Esophagus (tissue), 2 donors: Measurements from ENCODE around the gene RBM47. TPM values are rescaled to one million over a fixed set of nuclear protein-coding genes. Genes with fewer than 3 reads are reported as not detected.
A peak's percentile ranks its signal among the peaks of the same experiment; 100 is the strongest.

Experiments
- H3K27ac ChIP-seq, 2 donors: one replicate each; pipeline ENCODE4 v1.5.1; 2013; ENCODE audit warnings: low read depth in 2 of 2, mild to moderate bottlenecking in 2 of 2, inconsistent platforms in 1 of 2, low read length in 1 of 2, moderate library complexity in 1 of 2
- H3K27me3 ChIP-seq, 2 donors: one replicate each; pipeline ENCODE4 v1.6.1; 2013; ENCODE audit warnings: low read length in 2 of 2, control low read depth in 1 of 2, mild to moderate bottlenecking in 1 of 2; ENCODE audit not compliant: insufficient read depth in 2 of 2, control insufficient read depth in 1 of 2
- H3K36me3 ChIP-seq, 2 donors: one replicate each; pipeline ENCODE4 v1.6.1; 2013; ENCODE audit warnings: low read length in 1 of 2; ENCODE audit not compliant: control insufficient read depth in 2 of 2, insufficient read depth in 2 of 2
- H3K4me1 ChIP-seq, 2 donors: one replicate each; pipeline ENCODE4 v1.6.1; 2013; ENCODE audit warnings: low read length in 1 of 2; ENCODE audit not compliant: control insufficient read depth in 2 of 2, insufficient read depth in 2 of 2
- H3K4me3 ChIP-seq, 2 donors: one replicate each; pipeline ENCODE4 v1.5.1; 2013; ENCODE audit warnings: low read length in 2 of 2, mild to moderate bottlenecking in 2 of 2, low read depth in 1 of 2, moderate library complexity in 1 of 2
- H3K9me3 ChIP-seq, 2 donors: one replicate each; pipeline ENCODE4 v1.6.1; 2013; ENCODE audit warnings: mild to moderate bottlenecking in 2 of 2, low read depth in 1 of 2, low read length in 1 of 2, moderate library complexity in 1 of 2; ENCODE audit not compliant: control insufficient read depth in 2 of 2, insufficient read depth in 1 of 2
- WGBS, 2 donors: extraction: QIAGEN DNeasy Blood & Tissue Kit; methylation state at CpG; one replicate each; pipeline ENCODE4 v1.1.7; 2013; 5-methylcytosine and 5-hydroxymethylcytosine counted together
- polyA plus RNA-seq, 2 donors: library from polyadenylated mRNA; stranded (reverse); fragments of 200-250 nt; gene quantifications; one replicate each; pipeline ENCODE4 v1.2.3, GENCODE V29; 2013
- donor health status: healthy with polysubstance abuse.
- donor health status: Bipolar disorder and iron deficiency.

The RBM47 gene
- polyA plus RNA-seq, 2 donors, result 31.3 to 39.4 TPM

DNA sequence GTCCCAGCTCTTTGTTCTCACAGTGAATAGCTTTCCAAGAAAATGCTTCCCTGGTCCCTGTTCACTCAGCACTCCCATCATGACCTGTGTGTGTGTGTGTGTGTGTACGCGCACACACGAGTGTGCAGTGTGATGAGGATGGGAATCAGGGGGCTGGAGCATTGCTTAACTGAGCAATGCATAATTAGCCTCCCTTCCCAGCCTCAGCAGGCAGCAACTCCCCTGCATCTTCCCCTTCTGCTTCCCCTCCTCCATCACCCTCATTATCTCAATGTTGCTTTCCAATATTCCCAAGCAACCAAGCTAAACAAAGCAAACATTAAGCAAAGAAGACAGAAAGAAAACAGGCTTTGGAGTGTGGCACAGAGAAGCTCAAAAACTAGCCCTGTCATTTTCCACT, 137.0 kb downstream of the RBM47 start:
- Histone ChIP-seq H3K27ac (no peak overlapping the region), H3K9me3 (no peaks in the 10 kb centered on the region), H3K4me3 (no peak overlapping the region), H3K4me1 (peaks cover 0 to 3% of the 10 kb centered on the region in 2 donors), H3K36me3 (peaks cover 0 to 2% of the 10 kb centered on the region in 2 donors), H3K27me3 (no peaks in the 10 kb centered on the region)
- WGBS, 2 donors, result 82 to 88% methylated on average over 3 of the region's 3 CpGs

- 93 to 95% methylated on average over 10 of the region's 10 CpGs for WGBS, 2 donors
- Histone ChIP-seq H3K27me3 (no peaks in the 10 kb centered on the region), H3K9me3 (no peaks in the 10 kb centered on the region), H3K36me3 (peaks cover 0 to 2% of the 10 kb centered on the region in 2 donors), H3K4me1 (peaks cover 0 to 3% of the 10 kb centered on the region in 2 donors), H3K27ac (no peak overlapping the region), H3K4me3 (no peak overlapping the region)
Observed at GRCh38 chr4:40490481-40490880, 139.2 kb downstream of the RBM47 start.

DNA sequence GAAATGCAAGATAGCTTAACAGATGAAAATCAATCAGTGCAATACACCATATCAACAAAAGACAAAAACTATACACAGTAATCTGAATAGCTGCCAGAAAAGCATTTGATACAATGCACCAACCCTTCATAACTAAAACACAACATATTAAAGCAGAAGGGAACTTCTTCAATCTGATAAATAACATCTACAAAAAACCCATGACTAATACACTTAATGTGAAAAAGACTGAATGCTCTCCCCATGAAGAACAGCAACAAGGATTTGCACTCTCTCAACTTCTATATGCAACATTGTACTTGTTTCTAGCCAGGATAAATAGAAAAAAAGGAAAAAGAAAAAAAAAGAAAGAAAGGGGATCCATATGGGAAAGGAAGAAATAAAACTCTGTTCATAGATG, 139.7 kb downstream of the RBM47 start:
- Histone ChIP-seq H3K36me3 (peaks cover 0 to 2% of the 10 kb centered on the region in 2 donors), H3K4me1 (peaks cover 0 to 3% of the 10 kb centered on the region in 2 donors), H3K27me3 (no peaks in the 10 kb centered on the region), H3K4me3 (no peak overlapping the region), H3K27ac (no peak overlapping the region), H3K9me3 (no peaks in the 10 kb centered on the region)

GRCh38 chr4:40486534-40486933, 143.1 kb downstream of the RBM47 start:
- 78 to 96% methylated on average over 1 of the region's 1 CpG for WGBS, 2 donors
- Histone ChIP-seq H3K4me1 (no peaks in the 10 kb centered on the region), H3K27me3 (no peaks in the 10 kb centered on the region), H3K27ac (no peak overlapping the region), H3K4me3 (no peak overlapping the region), H3K36me3 (peaks cover 0 to 3% of the 10 kb centered on the region in 2 donors), H3K9me3 (no peaks in the 10 kb centered on the region)

GRCh38 chr4:40484346-40485090, 145.1 kb downstream of the RBM47 start:
- H3K4me1 ChIP-seq, result no peaks in the 10 kb centered on the region
- 90 to 100% methylated on average over 1 of the region's 1 CpG for WGBS, 2 donors

DNA sequence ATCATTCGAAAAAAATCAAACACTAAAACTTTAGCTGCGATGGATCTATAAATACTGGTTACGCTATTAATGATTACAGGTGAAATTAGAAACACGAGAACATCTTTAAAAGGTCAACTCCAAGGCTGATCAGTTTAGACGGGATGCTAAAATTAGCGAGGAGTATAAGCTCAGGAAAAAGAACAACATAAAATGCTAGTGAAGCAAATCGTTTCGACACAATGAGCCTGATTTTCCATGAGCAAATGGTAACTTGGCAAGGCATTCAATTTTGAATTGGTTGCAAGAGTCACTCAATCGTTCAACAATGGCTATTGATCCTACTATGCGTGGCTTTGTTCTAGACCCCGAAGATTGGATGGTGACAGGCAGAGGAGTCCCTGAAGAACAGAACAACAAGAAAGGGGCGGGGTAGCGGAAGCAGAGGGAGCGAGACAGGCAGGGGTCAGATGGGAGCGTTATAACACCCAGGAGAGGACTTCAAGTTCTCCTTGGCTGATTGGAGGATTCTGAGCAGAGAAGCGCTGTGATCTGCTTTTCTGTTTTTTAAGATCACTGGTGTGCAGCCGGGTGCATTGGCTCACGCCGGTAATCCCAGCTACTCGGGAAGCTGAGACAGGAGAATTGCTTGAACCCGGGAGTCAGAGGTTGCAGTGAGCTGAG, 146.5 kb downstream of the RBM47 start:
- Histone ChIP-seq H3K4me3 (no peak overlapping the region), H3K4me1 (no peaks in the 10 kb centered on the region), H3K36me3 (peaks cover 0 to 3% of the 10 kb centered on the region in 2 donors), H3K27me3 (no peaks in the 10 kb centered on the region), H3K9me3 (no peaks in the 10 kb centered on the region), H3K27ac (no peak overlapping the region)
- 80 to 87% methylated on average over 21 of the region's 21 CpGs for WGBS, 2 donors

More at GRCh38 chr4:40484346-40485090, 145.1 kb downstream of the RBM47 start:
- Histone ChIP-seq H3K36me3 (peaks cover 0 to 3% of the 10 kb centered on the region in 2 donors), H3K9me3 (no peaks in the 10 kb centered on the region), H3K4me3 (no peak overlapping the region), H3K27ac (no peak overlapping the region), H3K27me3 (no peaks in the 10 kb centered on the region)

- H3K27me3 ChIP-seq, result no peaks in the 10 kb centered on the region
- WGBS, 2 donors, result 95 to 96% methylated on average over 7 of the region's 7 CpGs
- no peak overlapping the region for H3K4me3 ChIP-seq
- H3K4me1 ChIP-seq, result no peaks in the 10 kb centered on the region
- peaks cover 0 to 3% of the 10 kb centered on the region in 2 donors for H3K36me3 ChIP-seq
- no peaks in the 10 kb centered on the region for H3K9me3 ChIP-seq
- peak overlapping the region in 1 of 2 donors; percentile 8 for H3K27ac ChIP-seq
Observed at GRCh38 chr4:40481977-40482376, 147.7 kb downstream of the RBM47 start.

GRCh38 chr4:40480291-40480690, 149.4 kb downstream of the RBM47 start:
- H3K4me3 ChIP-seq, result no peak overlapping the region
- H3K4me1 ChIP-seq, result no peaks in the 10 kb centered on the region
- H3K9me3 ChIP-seq, result no peaks in the 10 kb centered on the region
- peaks cover 0 to 3% of the 10 kb centered on the region in 2 donors for H3K36me3 ChIP-seq
- no peaks in the 10 kb centered on the region for H3K27me3 ChIP-seq
- 77 to 83% methylated on average over 2 of the region's 2 CpGs for WGBS, 2 donors
- no peak overlapping the region for H3K27ac ChIP-seq

- Histone ChIP-seq H3K4me1 (no peaks in the 10 kb centered on the region), H3K36me3 (peaks cover 0 to 3% of the 10 kb centered on the region in 2 donors), H3K27ac (no peak overlapping the region), H3K4me3 (no peak overlapping the region), H3K9me3 (no peaks in the 10 kb centered on the region), H3K27me3 (no peaks in the 10 kb centered on the region)
- WGBS, 2 donors, result 48 to 70% methylated on average over 2 of the region's 2 CpGs
Observed at GRCh38 chr4:40479378-40479777, 150.3 kb downstream of the RBM47 start.
